Loucy (cell line): ENCODE results near the gene KCNC2.

ENCODE experiments used
- H2AFZ ChIP-seq: fragments of 200-600 bp; sonication (generic); 2 replicates; pipeline ENCODE4 v1.6.0; 2016; ENCODE audit warnings: antibody characterized with exemption, mild to moderate bottlenecking, low read length, moderate library complexity
- H3F3A ChIP-seq: fragments of 200-600 bp; 2 replicates; pipeline ENCODE4 v1.6.0; 2016; ENCODE audit warnings: antibody characterized with exemption, low read depth, mild to moderate bottlenecking
- H3K27me3 ChIP-seq: fragments of 200-600 bp; sonication (generic); 2 replicates; pipeline ENCODE4 v1.6.1; 2014; ENCODE audit warnings: low read length, mild to moderate bottlenecking; ENCODE audit not compliant: insufficient read depth, poor library complexity, severe bottlenecking
- H3K36me3 ChIP-seq: fragments of 200-600 bp; sonication (generic); 2 replicates; pipeline ENCODE4 v1.6.1; 2016; ENCODE audit warnings: low read length; ENCODE audit not compliant: insufficient read depth
- H3K4me1 ChIP-seq: fragments of 200-600 bp; sonication (generic); 2 replicates; pipeline ENCODE4 v1.5.1; 2014; ENCODE audit warnings: low read length, mild to moderate bottlenecking; ENCODE audit not compliant: insufficient read depth, poor library complexity, severe bottlenecking
- H3K4me2 ChIP-seq: fragments of 200-600 bp; sonication (generic); 2 replicates; pipeline ENCODE4 v1.6.0; 2014; ENCODE audit warnings: antibody characterized with exemption, low read length, low read depth, mild to moderate bottlenecking; ENCODE audit not compliant: poor library complexity, severe bottlenecking
- H3K4me3 ChIP-seq: fragments of 200-600 bp; sonication (generic); 2 replicates; pipeline ENCODE4 v1.5.1; 2014; ENCODE audit warnings: low read length, mild to moderate bottlenecking, mixed read lengths; ENCODE audit not compliant: poor library complexity, severe bottlenecking
- H3K79me2 ChIP-seq: fragments of 200-600 bp; sonication (generic); 2 replicates; pipeline ENCODE4 v1.6.1; 2014; ENCODE audit warnings: low read length; ENCODE audit not compliant: insufficient read depth
- H3K9ac ChIP-seq: fragments of 200-600 bp; sonication (generic); 2 replicates; pipeline ENCODE4 v1.6.0; 2014; ENCODE audit warnings: mild to moderate bottlenecking, low read depth, low read length, moderate library complexity; ENCODE audit not compliant: poor library complexity, severe bottlenecking
- H3K9me2 ChIP-seq: fragments of 200-600 bp; sonication (generic); replicated peaks from 2 replicates; pipeline ENCODE4 v1.6.1; 2016; ENCODE audit warnings: low read depth, low read length, mixed read lengths
- H3K9me3 ChIP-seq: fragments of 200-600 bp; sonication (generic); 2 replicates; pipeline ENCODE4 v1.6.1; 2014; ENCODE audit warnings: mild to moderate bottlenecking, antibody characterized with exemption, low read length, low read depth; ENCODE audit not compliant: insufficient read depth
- H4K20me1 ChIP-seq: fragments of 200-600 bp; sonication (generic); 2 replicates; pipeline ENCODE4 v1.6.0; 2014; ENCODE audit warnings: antibody characterized with exemption, low read length, mild to moderate bottlenecking; ENCODE audit not compliant: insufficient read depth, poor library complexity, severe bottlenecking
- EZH2phosphoT487 ChIP-seq: fragments of 200-600 bp; IDR thresholded peaks from 2 replicates; pipeline ENCODE4 v1.6.1; 2018; ENCODE audit warnings: antibody characterized with exemption, mild to moderate bottlenecking, moderate library complexity, borderline replicate concordance
- TF ChIP-seq, protein P1 (sequence below): fragments of 200-600 bp; sonication (generic); conservative IDR thresholded peaks from 2 replicates; pipeline ENCODE4 v1.5.1; 2014; ENCODE audit warnings: mild to moderate bottlenecking, antibody characterized with exemption, low read length

KCNC2 gene

DNA sequence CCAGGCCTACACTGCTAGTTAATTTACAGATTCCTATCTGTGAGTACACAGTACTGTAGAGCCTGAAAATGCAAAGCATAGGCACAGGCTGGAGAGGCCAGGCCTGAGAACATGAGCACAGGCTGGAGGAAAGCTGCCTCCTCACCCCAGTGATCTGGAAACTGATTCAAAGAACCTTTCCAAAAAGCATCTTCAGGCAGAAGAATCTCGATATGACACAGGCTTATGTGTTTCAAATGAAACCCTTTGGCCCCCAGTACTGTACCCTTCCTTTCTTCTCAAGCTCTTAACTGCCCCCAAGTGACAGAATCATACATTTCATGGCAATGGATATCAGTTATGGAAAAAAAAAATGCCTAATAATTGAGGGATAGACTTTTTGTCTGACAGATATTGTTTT lies 122.0 kb downstream of the KCNC2 start:
- no peaks in the 10 kb centered on the region for H3K9me2 ChIP-seq
- no peaks in the 10 kb centered on the region for H3K79me2 ChIP-seq
- H3K27me3 ChIP-seq, result no peaks in the 10 kb centered on the region
- no peaks in the 10 kb centered on the region for H3K36me3 ChIP-seq
- H3K4me2 ChIP-seq, result no peak overlapping the region
- no peak overlapping the region for H3K4me3 ChIP-seq
- H3K4me1 ChIP-seq, result no peaks in the 10 kb centered on the region
- H3F3A ChIP-seq, result no peaks in the 10 kb centered on the region
- no peak for TF ChIP-seq EZH2phosphoT487
- TF ChIP-seq, protein P1, sequence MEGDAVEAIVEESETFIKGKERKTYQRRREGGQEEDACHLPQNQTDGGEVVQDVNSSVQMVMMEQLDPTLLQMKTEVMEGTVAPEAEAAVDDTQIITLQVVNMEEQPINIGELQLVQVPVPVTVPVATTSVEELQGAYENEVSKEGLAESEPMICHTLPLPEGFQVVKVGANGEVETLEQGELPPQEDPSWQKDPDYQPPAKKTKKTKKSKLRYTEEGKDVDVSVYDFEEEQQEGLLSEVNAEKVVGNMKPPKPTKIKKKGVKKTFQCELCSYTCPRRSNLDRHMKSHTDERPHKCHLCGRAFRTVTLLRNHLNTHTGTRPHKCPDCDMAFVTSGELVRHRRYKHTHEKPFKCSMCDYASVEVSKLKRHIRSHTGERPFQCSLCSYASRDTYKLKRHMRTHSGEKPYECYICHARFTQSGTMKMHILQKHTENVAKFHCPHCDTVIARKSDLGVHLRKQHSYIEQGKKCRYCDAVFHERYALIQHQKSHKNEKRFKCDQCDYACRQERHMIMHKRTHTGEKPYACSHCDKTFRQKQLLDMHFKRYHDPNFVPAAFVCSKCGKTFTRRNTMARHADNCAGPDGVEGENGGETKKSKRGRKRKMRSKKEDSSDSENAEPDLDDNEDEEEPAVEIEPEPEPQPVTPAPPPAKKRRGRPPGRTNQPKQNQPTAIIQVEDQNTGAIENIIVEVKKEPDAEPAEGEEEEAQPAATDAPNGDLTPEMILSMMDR, result peak; percentile 47
- H4K20me1 ChIP-seq, result no peaks in the 10 kb centered on the region
- H3K9ac ChIP-seq, result no peak overlapping the region
- no peak overlapping the region for H2AFZ ChIP-seq
- no peaks in the 10 kb centered on the region for H3K9me3 ChIP-seq

DNA sequence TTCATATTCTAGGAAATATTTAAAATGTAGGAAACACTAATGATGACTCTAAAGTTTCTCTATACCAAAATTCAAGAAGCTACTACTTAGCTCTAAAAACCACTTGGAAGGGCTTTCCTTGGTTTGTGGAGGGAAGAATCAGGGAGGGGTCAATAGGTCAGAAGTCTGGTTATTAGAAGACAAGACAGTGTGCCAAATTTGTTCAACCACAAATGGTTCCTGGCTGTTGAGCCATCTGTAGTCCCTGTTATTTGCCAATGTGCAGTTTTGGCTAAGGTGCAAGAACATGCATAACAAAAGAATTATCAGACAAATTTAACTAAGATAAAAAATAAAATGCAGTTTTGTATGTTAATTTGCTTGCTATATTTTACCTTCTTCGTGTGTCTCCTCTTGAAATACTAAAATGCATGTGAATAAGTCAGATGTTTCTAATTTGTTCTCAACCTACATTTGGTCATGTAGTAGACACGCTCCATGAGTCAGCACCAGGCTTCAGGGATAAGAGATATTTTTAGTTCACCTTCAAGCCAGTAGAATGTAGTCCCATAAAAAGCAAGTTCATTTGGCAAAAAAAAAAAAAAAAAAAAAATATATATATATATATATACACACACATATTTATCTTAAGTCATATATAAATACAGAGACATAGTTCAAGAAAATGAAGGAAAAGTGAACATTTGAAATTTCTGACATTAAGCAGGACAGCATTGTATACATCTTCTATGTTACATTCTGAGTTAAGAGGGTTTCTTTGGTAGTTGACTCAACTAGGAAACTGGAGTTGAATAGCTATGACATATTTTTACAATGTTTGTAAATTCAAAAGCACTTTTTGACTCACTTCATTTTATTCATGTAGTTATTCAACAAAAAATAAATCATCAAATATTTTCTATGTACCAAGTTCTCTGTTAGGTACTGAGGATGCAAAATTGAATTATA lies 123.3 kb downstream of the KCNC2 start:
- H3K4me2 ChIP-seq, result no peak overlapping the region
- no peak overlapping the region for H3K4me3 ChIP-seq
- H3K79me2 ChIP-seq, result no peaks in the 10 kb centered on the region
- no peaks in the 10 kb centered on the region for H3K27me3 ChIP-seq
- TF ChIP-seq, protein P1, result no peak
- TF ChIP-seq EZH2phosphoT487, result no peak
- no peaks in the 10 kb centered on the region for H3K36me3 ChIP-seq
- H4K20me1 ChIP-seq, result no peaks in the 10 kb centered on the region
- no peaks in the 10 kb centered on the region for H3K9me2 ChIP-seq
- no peaks in the 10 kb centered on the region for H3K9me3 ChIP-seq
- no peaks in the 10 kb centered on the region for H3F3A ChIP-seq
- H3K9ac ChIP-seq, result no peak overlapping the region
- H2AFZ ChIP-seq, result no peak overlapping the region
- no peaks in the 10 kb centered on the region for H3K4me1 ChIP-seq

DNA sequence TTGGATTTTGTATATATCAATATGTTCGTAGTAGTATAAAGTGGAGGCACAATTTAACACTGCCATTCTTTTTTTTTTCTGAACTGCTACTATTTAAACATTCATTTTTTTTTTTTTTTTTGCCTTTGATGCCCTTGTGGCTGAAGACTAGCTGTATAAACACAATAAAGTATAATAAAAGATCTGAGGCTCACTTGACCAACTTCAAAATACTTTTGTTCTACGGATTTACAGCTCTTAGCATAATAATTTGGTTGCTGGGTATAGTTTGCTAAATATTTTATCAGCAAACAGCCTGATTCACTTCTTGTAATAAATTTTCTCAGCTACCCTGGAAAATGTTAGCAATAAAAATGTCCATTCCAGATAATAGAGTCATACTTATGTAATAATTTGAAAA lies 128.3 kb downstream of the KCNC2 start:
- no peak overlapping the region for H2AFZ ChIP-seq
- H3F3A ChIP-seq, result no peaks in the 10 kb centered on the region
- TF ChIP-seq, protein P1, result no peak
- TF ChIP-seq EZH2phosphoT487, result no peak
- no peaks in the 10 kb centered on the region for H3K9me3 ChIP-seq
- no peaks in the 10 kb centered on the region for H3K79me2 ChIP-seq
- no peaks in the 10 kb centered on the region for H4K20me1 ChIP-seq
- H3K9me2 ChIP-seq, result no peaks in the 10 kb centered on the region
- H3K27me3 ChIP-seq, result no peaks in the 10 kb centered on the region
- H3K4me2 ChIP-seq, result no peak overlapping the region
- H3K4me3 ChIP-seq, result no peak overlapping the region
- H3K4me1 ChIP-seq, result no peaks in the 10 kb centered on the region
- no peak overlapping the region for H3K9ac ChIP-seq
- no peaks in the 10 kb centered on the region for H3K36me3 ChIP-seq
